ENCODE results near the gene INAFM2. TPM values are rescaled to one million over a fixed set of nuclear protein-coding genes. Genes with fewer than 3 reads are reported as not detected.
A peak's percentile ranks its signal among the peaks of the same experiment; 100 is the strongest.

The INAFM2 gene
- total RNA-seq, 2 experiments from 2014 or later = 8.7 to 8.9 TPM

DNA sequence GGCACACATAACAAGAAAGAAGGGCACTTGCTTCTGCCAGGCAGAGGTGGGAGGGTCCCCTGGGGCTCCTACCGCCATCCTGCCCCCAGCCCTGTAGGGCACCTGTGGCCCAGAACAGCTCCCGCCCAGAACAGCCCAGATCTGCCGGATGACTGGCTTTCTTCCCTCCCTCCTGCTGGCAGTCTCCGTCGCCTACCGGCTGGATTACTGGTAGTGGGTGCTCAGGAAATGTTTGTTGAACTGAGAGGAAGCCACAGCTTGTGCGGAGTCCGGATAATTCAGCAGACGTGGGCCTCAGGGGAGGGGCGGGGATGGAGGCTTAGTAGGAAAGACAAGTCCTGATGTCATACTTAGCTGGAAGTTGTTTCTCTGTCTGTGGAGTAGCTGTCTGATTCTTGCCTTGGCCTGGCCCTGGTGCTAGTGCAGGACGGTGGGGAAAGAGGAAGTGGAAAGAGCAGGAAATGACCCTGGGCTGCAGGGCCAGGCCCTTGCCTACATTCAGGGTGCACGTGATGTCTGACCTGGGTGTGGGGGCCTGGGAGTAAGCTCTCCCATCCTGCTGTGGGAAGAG lies 10.5 kb downstream of the INAFM2 start:
- CTCF ChIA-PET = interaction anchor here (1.1 to 9.9 kb wide), 8 partner anchors 9 to 89 kb away, joined by 3 to 122 read pairs (median 6); partner anchors contain the start of genes INAFM2 and PLCB2
- H3K27ac Mint-ChIP-seq = peak overlapping the region; percentile 60
- DNase-seq = no peak
- no peaks in the 10 kb centered on the region for H3K9me3 Mint-ChIP-seq
- POLR2A ChIA-PET = interaction anchor here (1.0 to 5.2 kb wide), 4 partner anchors 9 to 54 kb away, joined by 3 to 37 read pairs (median 6); partner anchors contain the start of genes INAFM2 and PLCB2
- no peaks in the 10 kb centered on the region for H3K27me3 Mint-ChIP-seq
- H3K4me1 Mint-ChIP-seq = peaks cover 28% of the 10 kb centered on the region
- H3K4me3 Mint-ChIP-seq = no peak overlapping the region
- H3K36me3 Mint-ChIP-seq (ENCODE audit: low read depth) = no peaks in the 10 kb centered on the region

DNA sequence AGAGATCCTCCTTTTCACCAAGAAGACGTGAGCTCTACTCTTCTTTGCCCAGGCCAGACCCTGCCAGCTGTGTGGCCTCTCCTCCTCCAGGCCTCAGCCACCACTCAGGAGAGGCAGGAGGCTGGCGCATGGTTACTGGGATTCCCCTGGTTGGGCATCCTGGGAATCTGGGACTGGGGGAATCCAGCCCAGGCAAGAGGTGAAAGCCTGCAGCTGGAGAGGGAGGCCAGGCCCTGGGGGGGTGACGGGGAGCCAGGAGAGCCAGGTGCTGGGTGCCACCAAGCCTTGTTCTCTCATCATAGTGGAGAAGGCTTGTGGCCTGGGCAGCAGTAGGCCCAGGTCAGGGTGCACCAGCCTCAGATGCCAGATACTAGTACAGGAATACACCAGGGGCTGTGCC lies 11.0 kb downstream of the INAFM2 start:
- no peak overlapping the region for H3K27ac Mint-ChIP-seq
- POLR2A ChIA-PET = interaction anchor here (1.0 to 5.2 kb wide), 3 partner anchors 9 to 26 kb away, joined by 3 to 37 read pairs (median 10); partner anchors contain the start of genes INAFM2 and PLCB2
- peaks cover 24% of the 10 kb centered on the region for H3K4me1 Mint-ChIP-seq
- H3K9me3 Mint-ChIP-seq = no peaks in the 10 kb centered on the region
- H3K36me3 Mint-ChIP-seq (ENCODE audit: low read depth) = no peaks in the 10 kb centered on the region
- no peak for DNase-seq
- H3K4me3 Mint-ChIP-seq = no peak overlapping the region
- CTCF ChIA-PET = interaction anchor here (1.1 to 9.9 kb wide), 9 partner anchors 9 to 88 kb away, joined by 3 to 122 read pairs (median 6); partner anchors contain the start of genes INAFM2 and PLCB2
- no peaks in the 10 kb centered on the region for H3K27me3 Mint-ChIP-seq

DNA sequence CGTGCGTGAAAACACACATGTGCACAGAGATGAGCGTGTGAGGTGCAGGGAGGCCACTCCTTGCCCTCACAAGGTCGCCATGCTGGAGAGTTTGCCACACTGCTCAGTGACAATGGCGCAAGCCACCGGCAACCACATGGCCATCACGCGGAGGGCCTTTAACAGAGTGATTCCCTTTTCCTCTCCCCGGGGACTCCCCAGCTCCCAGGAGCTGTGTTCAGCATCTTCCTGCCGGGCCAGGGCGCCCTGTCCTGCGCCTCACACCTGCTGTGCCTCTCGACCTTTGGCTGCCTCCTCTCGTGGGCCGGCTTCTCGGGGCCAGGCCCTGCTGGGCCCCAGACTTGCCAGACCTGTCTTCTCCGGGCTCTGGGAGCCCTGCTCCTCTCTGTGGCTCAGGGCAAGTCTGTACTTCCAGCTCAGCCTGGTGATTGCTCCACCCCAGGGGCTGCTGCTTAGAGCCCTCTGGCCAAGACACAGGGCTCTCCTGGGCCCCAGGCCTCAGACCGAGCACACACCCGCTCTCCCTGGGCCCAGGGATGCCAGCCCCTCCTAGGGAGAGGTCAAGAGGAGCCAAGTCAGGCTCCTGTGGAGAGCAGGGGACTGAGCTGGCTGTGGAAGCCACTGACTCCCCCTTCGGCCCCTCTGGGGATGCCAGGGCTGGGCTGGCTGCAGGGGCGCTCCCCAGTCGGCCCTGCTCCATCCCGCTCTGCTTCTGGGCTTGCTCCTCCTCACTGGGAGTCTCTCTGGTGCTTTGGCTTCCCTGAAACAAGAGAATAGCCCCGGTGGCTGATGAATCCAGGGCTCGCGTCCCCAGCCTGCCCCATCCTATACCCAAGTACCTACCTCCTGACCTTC lies 11.7 kb downstream of the INAFM2 start:
- ChIA-PET CTCF (interaction anchor here (0.7 to 9.9 kb wide), 10 partner anchors 9 to 87 kb away, joined by 3 to 122 read pairs (median 6); partner anchors contain the start of genes INAFM2 and PLCB2), POLR2A (interaction anchor here (1.0 to 5.2 kb wide), 2 partner anchors 10 to 26 kb away, joined by 3 to 37 read pairs; partner anchors contain the start of gene PLCB2)
- no peaks in the 10 kb centered on the region for H3K36me3 Mint-ChIP-seq (ENCODE audit: low read depth)

DNA sequence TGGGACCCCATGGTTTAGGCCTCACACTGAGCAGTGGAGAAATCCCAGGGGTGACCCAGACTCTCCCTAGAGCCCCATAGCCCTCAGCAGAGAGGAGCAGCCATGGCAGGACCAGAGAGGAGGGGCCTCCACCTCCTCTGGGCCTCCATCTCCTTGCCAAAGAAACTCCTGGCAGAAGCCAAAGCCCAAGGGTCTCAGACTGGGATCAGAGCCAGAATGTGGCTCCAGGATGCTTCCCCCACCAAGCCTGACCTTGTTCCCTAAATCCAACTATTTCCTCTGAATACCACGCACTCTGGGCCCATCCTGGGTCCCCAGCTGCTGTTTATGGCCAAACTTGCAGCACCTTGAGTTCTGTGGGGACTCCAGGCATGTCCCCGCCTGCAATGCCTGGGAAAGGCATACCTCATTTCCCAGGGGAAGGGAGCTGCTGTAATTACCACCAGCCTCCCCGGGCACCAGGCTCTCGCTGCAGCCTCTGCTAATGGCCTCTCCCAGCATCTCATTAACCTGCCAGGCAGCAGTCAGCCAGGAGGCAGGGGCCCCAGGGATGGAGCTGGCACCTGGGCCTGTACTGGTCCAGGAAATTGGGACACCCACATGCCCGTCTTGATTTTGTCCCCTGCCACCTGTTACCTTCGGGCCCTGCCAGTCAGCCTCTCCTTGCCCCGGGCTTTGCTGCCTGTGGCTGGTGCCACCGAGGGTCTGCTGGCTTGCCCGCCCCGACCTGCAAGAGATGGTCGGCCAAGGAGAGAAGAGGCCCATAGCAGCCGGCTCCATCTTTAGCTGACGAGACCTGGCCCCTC lies 12.6 kb downstream of the INAFM2 start:
- H3K4me1 Mint-ChIP-seq = peaks cover 24% of the 10 kb centered on the region
- no peak overlapping the region for H3K4me3 Mint-ChIP-seq
- H3K27ac Mint-ChIP-seq = no peak overlapping the region
- H3K27me3 Mint-ChIP-seq = no peaks in the 10 kb centered on the region
- ChIA-PET CTCF (interaction anchor here (0.7 to 9.9 kb wide), 13 partner anchors 9 to 118 kb away, joined by 3 to 157 read pairs (median 17); partner anchors contain the start of genes DISP2, INAFM2, IVD and PLCB2), POLR2A (interaction anchor here (0.8 to 5.2 kb wide), 4 partner anchors 8 to 27 kb away, joined by 3 to 37 read pairs (median 8); partner anchors contain the start of gene PLCB2)
- DNase-seq = no peak
- no peaks in the 10 kb centered on the region for H3K9me3 Mint-ChIP-seq
- no peaks in the 10 kb centered on the region for H3K36me3 Mint-ChIP-seq (ENCODE audit: low read depth)

More for the DNA sequence above, 11.7 kb downstream of the INAFM2 start:
- Mint-ChIP-seq H3K4me1 (peaks cover 24% of the 10 kb centered on the region), H3K4me3 (no peak overlapping the region), H3K9me3 (no peaks in the 10 kb centered on the region), H3K27ac (no peak overlapping the region), H3K27me3 (no peaks in the 10 kb centered on the region)
- DNase-seq = no peak

DNA sequence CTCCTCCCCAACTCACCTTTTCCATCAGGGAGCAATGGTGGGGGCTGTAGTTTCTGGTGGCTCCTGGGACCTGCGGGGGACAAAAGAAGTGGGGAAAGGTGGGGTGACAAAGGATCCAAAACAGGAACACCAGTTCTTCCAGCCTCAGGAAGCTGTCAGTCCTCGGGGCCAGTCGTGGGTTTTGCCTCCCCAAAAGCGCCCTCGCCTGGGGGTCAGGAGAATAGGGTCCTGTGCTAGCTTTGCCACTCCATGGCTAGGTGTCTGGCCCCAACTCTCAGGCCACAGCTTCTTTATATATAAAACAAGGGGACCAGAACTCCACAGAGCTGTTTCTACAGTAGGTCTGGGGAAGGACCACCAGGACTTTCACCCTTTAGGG lies 13.2 kb downstream of the INAFM2 start:
- Mint-ChIP-seq H3K36me3 (ENCODE audit: low read depth) (no peaks in the 10 kb centered on the region), H3K4me3 (no peak overlapping the region), H3K4me1 (peaks cover 24% of the 10 kb centered on the region), H3K27me3 (no peaks in the 10 kb centered on the region), H3K9me3 (no peaks in the 10 kb centered on the region), H3K27ac (no peak overlapping the region)
- DNase-seq = no peak
- POLR2A ChIA-PET = interaction anchor here (0.8 to 5.2 kb wide), 4 partner anchors 9 to 28 kb away, joined by 3 to 37 read pairs (median 8); partner anchors contain the start of gene PLCB2
- CTCF ChIA-PET = interaction anchor here (0.9 to 9.9 kb wide), 15 partner anchors 8 to 171 kb away, joined by 3 to 157 read pairs (median 15); partner anchors contain the start of genes DISP2, INAFM2, IVD and PLCB2

DNA sequence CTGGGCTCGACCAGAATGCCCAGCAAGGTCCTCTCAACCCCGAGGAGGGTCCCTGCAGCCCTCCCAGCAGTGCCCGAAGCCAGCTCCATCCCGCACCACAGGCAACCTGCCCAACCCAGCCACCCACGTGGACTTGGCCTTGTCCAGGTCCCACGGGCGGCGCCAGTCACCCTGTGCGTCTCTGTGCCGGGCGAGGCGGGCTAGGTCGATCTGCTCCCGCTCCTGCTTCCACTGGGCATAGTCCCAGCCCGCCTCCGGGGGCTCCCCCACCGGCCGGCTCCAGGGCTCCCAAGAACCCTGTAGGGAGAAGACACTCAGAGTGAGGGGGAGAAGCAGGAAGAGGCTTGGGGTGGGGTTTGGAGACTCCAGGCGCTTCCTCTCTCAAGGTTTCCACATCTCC lies 14.1 kb downstream of the INAFM2 start:
- no peaks in the 10 kb centered on the region for H3K27me3 Mint-ChIP-seq
- POLR2A ChIA-PET = interaction anchor here (0.7 to 5.2 kb wide), 7 partner anchors 10 to 70 kb away, joined by 3 to 37 read pairs (median 4); partner anchors contain the start of genes INAFM2 and PLCB2

DNA sequence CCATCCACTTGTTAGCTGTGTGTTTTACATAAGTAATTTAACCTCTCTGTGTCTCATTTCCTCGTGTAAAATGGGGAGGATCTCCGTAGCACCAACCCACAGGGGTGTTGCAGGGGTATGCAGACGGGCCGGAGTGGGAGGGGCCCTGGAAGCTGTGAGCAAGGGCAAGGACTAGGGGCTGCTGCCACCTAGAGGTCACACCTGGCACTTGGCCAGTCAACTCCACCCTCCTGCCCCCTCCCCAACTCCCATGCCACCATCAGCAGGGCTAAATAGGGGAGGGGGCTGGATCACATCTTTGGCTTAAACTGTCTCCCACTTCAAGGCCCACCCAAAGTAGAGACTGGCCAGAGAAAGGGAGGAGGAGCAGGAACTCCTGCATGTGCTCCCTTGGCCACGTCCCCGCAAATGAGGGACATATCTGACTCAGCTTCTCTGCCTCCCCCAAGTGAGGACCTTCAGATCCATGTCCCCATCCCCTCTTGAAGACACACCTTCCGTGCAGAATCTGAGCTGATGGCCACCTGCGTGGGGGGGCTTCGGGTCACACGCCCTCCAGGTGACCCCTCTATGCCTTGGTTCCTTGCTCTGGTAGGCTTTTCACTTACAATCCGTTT lies 14.7 kb downstream of the INAFM2 start:
- no peak overlapping the region for H3K27ac Mint-ChIP-seq

More for the DNA sequence above, 14.1 kb downstream of the INAFM2 start:
- peaks cover 24% of the 10 kb centered on the region for H3K4me1 Mint-ChIP-seq
- DNase-seq = no peak
- no peaks in the 10 kb centered on the region for H3K36me3 Mint-ChIP-seq (ENCODE audit: low read depth)
- CTCF ChIA-PET = interaction anchor here (0.5 to 9.9 kb wide), 39 partner anchors 10 to 301 kb away, joined by 3 to 157 read pairs (median 4); partner anchors contain the start of genes ANKRD63, DISP2, INAFM2 and IVD
- H3K4me3 Mint-ChIP-seq = no peak overlapping the region
- no peaks in the 10 kb centered on the region for H3K9me3 Mint-ChIP-seq
- no peak overlapping the region for H3K27ac Mint-ChIP-seq

DNA sequence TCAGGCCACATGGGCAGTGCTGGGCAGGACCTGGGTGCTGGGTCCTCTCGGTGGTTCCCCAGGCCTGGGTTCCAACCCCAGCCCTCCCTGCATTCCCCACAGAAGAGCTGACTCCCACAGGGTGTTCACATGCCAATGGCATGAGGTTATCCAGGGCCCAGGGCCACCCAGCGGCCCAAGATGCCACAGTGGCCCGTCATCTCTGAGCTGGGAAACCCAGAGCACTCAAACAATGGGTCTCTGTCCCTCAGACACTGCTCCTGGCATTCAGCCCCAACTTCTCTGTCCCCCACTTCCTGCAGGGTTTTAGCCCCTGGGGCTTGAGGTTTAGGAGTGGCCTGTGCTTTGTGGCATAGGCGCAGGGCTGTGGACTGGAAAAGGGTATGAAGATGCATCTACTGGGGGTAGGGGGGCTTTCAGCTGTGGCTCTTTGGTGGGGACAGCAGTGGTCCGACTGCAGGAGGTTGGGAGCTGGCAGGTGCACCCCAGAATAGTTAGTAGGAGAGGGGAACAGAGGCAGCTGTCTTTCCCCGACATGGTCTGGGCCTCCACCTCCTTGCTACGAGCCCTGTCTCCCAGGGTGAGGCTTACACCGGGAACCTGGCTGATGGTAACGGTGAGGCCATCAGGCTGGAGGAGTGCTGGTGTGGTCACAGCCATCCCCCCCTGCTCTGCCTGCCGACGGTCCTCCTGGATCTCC lies 15.6 kb downstream of the INAFM2 start:
- CTCF ChIA-PET = interaction anchor here (0.9 to 9.9 kb wide), 18 partner anchors 12 to 405 kb away, joined by 3 to 157 read pairs (median 6); partner anchors contain the start of genes DISP2, INAFM2, IVD and PLCB2
- POLR2A ChIA-PET = interaction anchor here (1.4 to 5.2 kb wide), 2 partner anchors 30 to 56 kb away, joined by 3 to 37 read pairs; partner anchors contain the start of genes ANKRD63 and PLCB2
- Mint-ChIP-seq H3K4me1 (peaks cover 21% of the 10 kb centered on the region), H3K27me3 (no peaks in the 10 kb centered on the region), H3K27ac (no peak overlapping the region), H3K9me3 (no peaks in the 10 kb centered on the region), H3K4me3 (no peak overlapping the region), H3K36me3 (ENCODE audit: low read depth) (no peaks in the 10 kb centered on the region)
- DNase-seq = no peak

More for the DNA sequence above, 14.7 kb downstream of the INAFM2 start:
- peak; percentile 80 for DNase-seq
- CTCF ChIA-PET = interaction anchor here (0.5 to 9.9 kb wide), 39 partner anchors 10 to 406 kb away, joined by 3 to 157 read pairs (median 4); partner anchors contain the start of genes ANKRD63, DISP2, INAFM2 and IVD
- POLR2A ChIA-PET = interaction anchor here (0.7 to 5.2 kb wide), 8 partner anchors 10 to 71 kb away, joined by 3 to 37 read pairs (median 4); partner anchors contain the start of genes ANKRD63, INAFM2 and PLCB2
- Mint-ChIP-seq H3K36me3 (ENCODE audit: low read depth) (no peaks in the 10 kb centered on the region), H3K4me3 (no peak overlapping the region), H3K27me3 (no peaks in the 10 kb centered on the region), H3K9me3 (no peaks in the 10 kb centered on the region), H3K4me1 (peaks cover 24% of the 10 kb centered on the region)

DNA sequence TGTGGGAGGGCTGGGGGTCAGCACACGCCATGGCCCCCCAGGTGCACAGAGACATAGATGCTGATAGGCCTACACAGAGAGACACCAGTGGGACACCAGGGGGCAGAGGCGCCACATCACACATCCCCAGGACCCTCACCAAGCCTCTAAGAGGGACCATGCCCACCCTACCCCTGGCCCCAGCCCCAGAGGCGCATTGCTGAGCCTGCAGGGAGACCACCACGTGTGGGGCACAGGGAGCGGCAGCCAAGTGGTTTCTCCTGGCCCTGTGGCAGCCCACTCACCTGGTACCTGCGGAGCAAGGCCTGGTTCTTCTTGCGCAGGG lies 16.1 kb downstream of the INAFM2 start:
- DNase-seq = no peak
- Mint-ChIP-seq H3K27me3 (no peaks in the 10 kb centered on the region), H3K4me1 (peaks cover 16% of the 10 kb centered on the region), H3K4me3 (no peak overlapping the region), H3K9me3 (no peaks in the 10 kb centered on the region), H3K27ac (no peak overlapping the region), H3K36me3 (ENCODE audit: low read depth) (no peaks in the 10 kb centered on the region)
- ChIA-PET POLR2A (interaction anchor here (1.5 kb wide), 1 partner anchor 17 kb away, joined by 5 read pairs; no protein-coding TSS in a partner anchor), CTCF (interaction anchor here (0.8 to 9.9 kb wide), 13 partner anchors 12 to 405 kb away, joined by 3 to 157 read pairs (median 10); partner anchors contain the start of genes DISP2, INAFM2, IVD and PLCB2)

DNA sequence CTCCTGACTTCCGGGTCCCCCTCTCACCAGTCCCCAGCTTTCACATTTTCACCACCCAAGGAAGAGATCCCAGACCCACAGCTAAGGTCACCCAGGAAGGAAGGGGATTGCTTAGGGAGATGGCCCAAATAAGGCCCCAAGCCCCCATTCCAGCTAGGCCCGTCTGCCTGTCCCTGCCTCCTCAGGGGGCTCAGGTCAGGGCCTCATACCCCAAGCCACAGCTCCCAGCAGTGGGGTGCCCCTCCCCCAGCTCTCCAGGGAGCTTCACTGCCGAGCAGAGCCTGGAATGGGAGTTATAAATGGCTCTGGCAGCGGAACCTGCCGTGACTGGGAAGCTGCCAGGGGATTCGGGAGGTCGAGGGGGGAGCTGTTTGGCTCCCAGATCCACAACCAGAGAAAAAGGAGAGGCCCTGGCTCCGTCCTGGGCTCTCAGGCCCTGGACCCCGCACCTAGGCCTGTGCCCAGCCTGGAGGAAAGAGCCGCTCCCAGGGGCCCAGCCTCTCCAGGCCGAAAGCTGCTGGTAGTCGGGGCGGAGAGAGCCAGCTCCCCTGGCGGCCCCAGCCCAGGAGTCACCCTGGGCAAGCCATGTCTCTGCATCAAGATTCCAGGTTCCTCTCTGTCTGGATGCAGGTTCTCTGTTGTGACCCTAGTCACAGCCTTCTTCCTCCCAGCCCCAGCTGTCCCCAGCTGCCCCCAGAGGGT lies 16.7 kb downstream of the INAFM2 start:
- ChIA-PET POLR2A (interaction anchor here (1.5 kb wide), 1 partner anchor 17 kb away, joined by 5 read pairs; no protein-coding TSS in a partner anchor), CTCF (interaction anchor here (0.8 to 9.9 kb wide), 13 partner anchors 13 to 230 kb away, joined by 3 to 157 read pairs (median 10); partner anchors contain the start of genes DISP2, INAFM2, IVD and PLCB2)
- H3K36me3 Mint-ChIP-seq (ENCODE audit: low read depth) = no peaks in the 10 kb centered on the region
- peaks cover 14% of the 10 kb centered on the region for H3K4me1 Mint-ChIP-seq
- H3K27me3 Mint-ChIP-seq = no peaks in the 10 kb centered on the region
- DNase-seq = no peak
- no peak overlapping the region for H3K27ac Mint-ChIP-seq
- H3K9me3 Mint-ChIP-seq = no peaks in the 10 kb centered on the region
- H3K4me3 Mint-ChIP-seq = no peak overlapping the region
